Brain microvascular endothelial cell (primary cell): ENCODE results near the gene NPRL2.

ENCODE experiments used
- DNase-seq: peaks from one replicate; pipeline ENCODE4 v3.0.0-alpha.2; 2020
- H3K27ac ChIP-seq: fragments of 250-450 bp; sonication (Bioruptor Pico); 2 replicates; pipeline ENCODE4 v1.5.1; 2020; ENCODE audit warnings: mild to moderate bottlenecking, moderate library complexity
- H3K27me3 ChIP-seq: fragments of 250-450 bp; sonication (Bioruptor Pico); replicated peaks from 2 replicates; pipeline ENCODE4 v1.5.1; 2020; ENCODE audit warnings: mild to moderate bottlenecking
- H3K36me3 ChIP-seq: fragments of 250-450 bp; sonication (Bioruptor Pico); replicated peaks from 2 replicates; pipeline ENCODE4 v1.5.1; 2020; ENCODE audit warnings: mild to moderate bottlenecking
- H3K4me3 ChIP-seq: 2 replicates; pipeline ENCODE4 v1.5.1; 2011; ENCODE audit warnings: low read depth, mild to moderate bottlenecking, control low read depth, low read length, moderate library complexity
- in situ Hi-C: cut with HindIII; loops from 2 replicates; pipeline ENCODE4 v1.10.0; 2017; ENCODE audit warnings: low sequenced_read_pairs, low pct_ligation_motif_present
- TF ChIP-seq, protein P1 (sequence below): IDR thresholded peaks from 2 replicates; pipeline ENCODE4 v1.5.1; 2011; ENCODE audit warnings: low read depth, mild to moderate bottlenecking, moderate library complexity, low read length, control low read depth, inconsistent platforms; ENCODE audit errors: missing control alignments

Gene NPRL2

DNA sequence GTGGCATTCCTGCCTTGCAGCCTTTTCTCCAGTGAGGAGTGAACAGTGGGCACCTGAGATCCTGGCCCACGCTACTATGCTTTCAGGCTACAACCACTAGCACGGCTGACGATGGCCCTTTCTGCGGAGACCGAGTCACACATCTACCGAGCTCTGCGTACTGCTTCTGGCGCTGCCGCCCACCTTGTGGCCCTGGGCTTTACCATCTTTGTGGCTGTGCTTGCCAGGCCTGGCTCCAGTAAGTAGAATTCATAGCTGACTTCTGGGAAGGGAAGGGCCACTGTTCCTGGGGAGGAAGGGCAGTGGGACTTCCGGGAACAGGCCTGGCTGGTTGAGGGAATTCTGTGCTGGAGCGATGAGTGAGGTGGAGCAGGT lies 735 bp upstream of the NPRL2 start:
- TF ChIP-seq, protein P1, sequence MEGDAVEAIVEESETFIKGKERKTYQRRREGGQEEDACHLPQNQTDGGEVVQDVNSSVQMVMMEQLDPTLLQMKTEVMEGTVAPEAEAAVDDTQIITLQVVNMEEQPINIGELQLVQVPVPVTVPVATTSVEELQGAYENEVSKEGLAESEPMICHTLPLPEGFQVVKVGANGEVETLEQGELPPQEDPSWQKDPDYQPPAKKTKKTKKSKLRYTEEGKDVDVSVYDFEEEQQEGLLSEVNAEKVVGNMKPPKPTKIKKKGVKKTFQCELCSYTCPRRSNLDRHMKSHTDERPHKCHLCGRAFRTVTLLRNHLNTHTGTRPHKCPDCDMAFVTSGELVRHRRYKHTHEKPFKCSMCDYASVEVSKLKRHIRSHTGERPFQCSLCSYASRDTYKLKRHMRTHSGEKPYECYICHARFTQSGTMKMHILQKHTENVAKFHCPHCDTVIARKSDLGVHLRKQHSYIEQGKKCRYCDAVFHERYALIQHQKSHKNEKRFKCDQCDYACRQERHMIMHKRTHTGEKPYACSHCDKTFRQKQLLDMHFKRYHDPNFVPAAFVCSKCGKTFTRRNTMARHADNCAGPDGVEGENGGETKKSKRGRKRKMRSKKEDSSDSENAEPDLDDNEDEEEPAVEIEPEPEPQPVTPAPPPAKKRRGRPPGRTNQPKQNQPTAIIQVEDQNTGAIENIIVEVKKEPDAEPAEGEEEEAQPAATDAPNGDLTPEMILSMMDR: no peak
- Histone ChIP-seq H3K36me3 (peaks cover 29% of the 10 kb centered on the region), H3K4me3 (peak overlapping the region; percentile 96), H3K27ac (no peak overlapping the region), H3K27me3 (no peaks in the 10 kb centered on the region)
- in situ Hi-C loops: no loop called here
- no peak for DNase-seq

DNA sequence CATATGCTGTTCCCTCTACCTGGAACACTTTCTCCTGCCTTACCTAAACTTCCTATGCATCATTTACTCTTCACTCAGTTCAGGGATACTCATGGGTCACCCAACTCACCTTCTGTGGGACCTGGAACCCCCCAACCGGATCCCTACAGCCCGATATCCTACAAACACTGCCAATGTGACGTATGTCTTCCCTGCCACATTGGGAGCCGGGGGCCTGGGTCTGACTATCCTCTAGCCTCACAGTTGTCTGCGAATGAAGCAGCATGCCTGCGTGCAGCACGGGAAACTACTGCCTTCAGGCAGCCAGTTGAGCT lies 405 bp downstream of the NPRL2 start:
- peak overlapping the region; percentile 83 for H3K27ac ChIP-seq
- no peaks in the 10 kb centered on the region for H3K27me3 ChIP-seq
- in situ Hi-C loops: no loop called here
- peak overlapping the region; percentile 96 for H3K4me3 ChIP-seq
- no peak for DNase-seq
- peaks cover 26% of the 10 kb centered on the region for H3K36me3 ChIP-seq
- TF ChIP-seq, protein P1: no peak

GRCh38 chr3:50347187-50347813 lies 3.3 kb downstream of the NPRL2 start:
- DNase-seq: peak; percentile 49
- H3K4me3 ChIP-seq: no peak overlapping the region
- peaks cover 2% of the 10 kb centered on the region for H3K36me3 ChIP-seq
- H3K27ac ChIP-seq: no peak overlapping the region
- no peaks in the 10 kb centered on the region for H3K27me3 ChIP-seq
- TF ChIP-seq, protein P1: peak; percentile 74
- in situ Hi-C loops: no loop called here

DNA sequence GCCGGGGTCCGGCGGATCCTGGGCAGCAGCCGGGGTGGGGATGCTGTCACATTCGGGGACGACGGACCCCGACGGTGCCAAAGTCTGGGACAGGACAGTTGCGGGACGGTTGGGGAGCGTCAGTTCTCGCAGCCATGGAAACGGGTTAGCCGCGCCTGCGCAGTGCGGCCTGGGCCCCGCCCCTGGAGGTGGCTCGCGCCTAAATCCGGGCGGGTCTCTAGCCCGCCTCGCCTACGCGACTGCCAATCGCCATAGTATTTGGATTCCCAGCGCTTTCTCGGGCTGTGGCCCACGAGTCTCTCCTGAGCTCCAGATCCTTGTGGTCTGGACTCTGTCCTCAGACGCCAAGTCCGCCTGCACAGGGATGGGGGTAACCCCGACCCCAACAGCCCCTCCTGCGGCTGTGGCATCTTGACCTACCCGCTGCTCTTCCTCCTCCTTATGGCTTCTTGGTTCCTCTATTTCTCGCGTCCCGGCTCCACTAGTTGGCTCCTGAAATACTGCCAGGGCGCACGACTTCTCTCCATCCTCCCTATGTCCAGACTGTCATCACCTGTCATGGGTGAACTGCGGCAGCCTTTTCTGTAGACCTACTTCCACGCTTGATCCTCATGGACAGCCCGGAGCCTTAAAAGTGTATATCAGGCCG lies 4.9 kb downstream of the NPRL2 start, which contains the start of gene ZMYND10:
ZMYND10 (minus strand) TSS at position 147 of the 649 bp plus-strand sequence. CDS start 153 bp downstream, outside the sequence.
- Histone ChIP-seq H3K36me3 (peaks cover 2% of the 10 kb centered on the region), H3K27ac (no peak within 1 kb of the TSS), H3K27me3 (no peaks in the 10 kb centered on the region), H3K4me3 (peak within 1 kb of the TSS; percentile 53)
- TF ChIP-seq, protein P1: no peak
- in situ Hi-C loops: no loop called here
- DNase-seq: no peak

GRCh38 chr3:50345008-50345407 lies 5.6 kb downstream of the NPRL2 start:
- Histone ChIP-seq H3K36me3 (peaks cover 2% of the 10 kb centered on the region), H3K27ac (no peak overlapping the region), H3K4me3 (no peak overlapping the region), H3K27me3 (no peaks in the 10 kb centered on the region)
- TF ChIP-seq, protein P1: no peak
- no peak for DNase-seq
- in situ Hi-C loops: no loop called here
